IMR-90 (cell line): ENCODE results near the gene ROR2. TPM values are rescaled to one million over a fixed set of nuclear protein-coding genes. Genes with fewer than 3 reads are reported as not detected.

Experiments
- ATAC-seq: fragments of 200-7000 bp; cut with Tn5 transposase; 2 replicates; pipeline ENCODE4 v1.9.1; 2020; ENCODE audit warnings: low read depth, mild to moderate bottlenecking, moderate library complexity
- BruUV-seq: library from RNA; stranded (reverse); fragments of 400-500 nt; replicated peaks from 2 replicates; lab custom pipeline; 2021; lab: Mats Ljungman, UMichigan
- CTCF ChIA-PET: fragments of 300-600 bp; formaldehyde crosslinking; extraction: SDS; loops from one replicate; lab custom pipeline; 2021; ENCODE audit warnings: antibody characterized with exemption; lab: Yijun Ruan, JAX
- POLR2A ChIA-PET: fragments of 300-600 bp; sonication (Branson Sonifier 250); formaldehyde crosslinking; loops from one replicate; lab custom pipeline; 2022; ENCODE audit warnings: antibody characterized with exemption; ENCODE audit not compliant: unreplicated experiment; lab: Charles Lee
- DNase-seq: peaks from one replicate; pipeline ENCODE4 v3.0.0; 2013
- H2AFZ ChIP-seq: replicated peaks from 2 replicates; pipeline ENCODE3; 2013; ENCODE audit warnings: low read length, mild to moderate bottlenecking; ENCODE audit not compliant: poor library complexity
- H2AK5ac ChIP-seq: 2 replicates; pipeline ENCODE4 v1.6.1; 2013; ENCODE audit warnings: low read depth, low read length, inconsistent platforms
- H2AK9ac ChIP-seq: replicated peaks from 2 replicates; pipeline ENCODE3; 2013; ENCODE audit warnings: mild to moderate bottlenecking, low read depth, low read length, moderate library complexity; ENCODE audit not compliant: poor library complexity
- H2BK120ac ChIP-seq: 2 replicates; pipeline ENCODE4 v1.6.1; 2013; ENCODE audit warnings: low read depth, low read length, inconsistent platforms
- H2BK15ac ChIP-seq: 3 replicates; pipeline ENCODE4 v1.6.1; 2013; ENCODE audit warnings: low read depth, low read length, inconsistent platforms
- H2BK20ac ChIP-seq: 2 replicates; pipeline ENCODE4 v1.6.1; 2013; ENCODE audit warnings: low read depth, mild to moderate bottlenecking, inconsistent platforms, low read length, moderate library complexity
- H2BK5ac ChIP-seq: 2 replicates; pipeline ENCODE4 v1.6.1; 2013; ENCODE audit warnings: mild to moderate bottlenecking, low read depth, low read length, inconsistent platforms; ENCODE audit not compliant: poor library complexity, severe bottlenecking
- H3K14ac ChIP-seq: replicated peaks from 2 replicates; pipeline ENCODE4 v1.6.1; 2013; ENCODE audit warnings: low read depth, low read length, inconsistent platforms
- H3K18ac ChIP-seq: 2 replicates; pipeline ENCODE4 v1.6.1; 2013; ENCODE audit warnings: low read depth, low read length, control low read depth
- H3K23ac ChIP-seq: 2 replicates; pipeline ENCODE4 v1.6.1; 2013; ENCODE audit warnings: low read depth, low read length, inconsistent platforms
- H3K27ac ChIP-seq: 2 replicates; pipeline ENCODE4 v1.5.1; 2013; ENCODE audit warnings: mild to moderate bottlenecking, control low read depth, low read length; ENCODE audit not compliant: insufficient read depth
- H3K27me3 ChIP-seq: 2 replicates; pipeline ENCODE4 v1.6.1; 2013; ENCODE audit warnings: low read length; ENCODE audit not compliant: control insufficient read depth, insufficient read depth
- H3K36me3 ChIP-seq: 2 replicates; pipeline ENCODE4 v1.6.1; 2013; ENCODE audit warnings: low read length, mixed read lengths; ENCODE audit not compliant: control insufficient read depth, insufficient read depth
- H3K4ac ChIP-seq: 2 replicates; pipeline ENCODE4 v1.6.1; 2013; ENCODE audit warnings: low read depth, low read length, inconsistent platforms
- H3K4me1 ChIP-seq: 2 replicates; pipeline ENCODE4 v1.6.1; 2013; ENCODE audit warnings: low read length, mixed read lengths; ENCODE audit not compliant: control insufficient read depth, insufficient read depth
- H3K4me2 ChIP-seq: 2 replicates; pipeline ENCODE4 v1.6.1; 2013; ENCODE audit warnings: low read depth, mild to moderate bottlenecking, control low read depth, low read length, moderate library complexity
- H3K4me3 ChIP-seq: 2 replicates; pipeline ENCODE4 v1.5.1; 2013; ENCODE audit warnings: low read depth, mild to moderate bottlenecking, control low read depth, low read length, moderate library complexity; ENCODE audit not compliant: insufficient read depth
- H3K56ac ChIP-seq: 2 replicates; pipeline ENCODE4 v1.6.1; 2013; ENCODE audit warnings: low read length, inconsistent platforms; ENCODE audit not compliant: insufficient read depth; ENCODE audit errors: extremely low read depth
- H3K79me1 ChIP-seq, 2 experiments: 2 replicates each; pipeline ENCODE4 v1.6.1; 2013; ENCODE audit warnings: low read length in 2 of 2, inconsistent platforms in 1 of 2, low read depth in 1 of 2
- H3K9ac ChIP-seq: 2 replicates; pipeline ENCODE4 v1.6.1; 2013; ENCODE audit warnings: low read depth, low read length, control low read depth
- H3K9me1 ChIP-seq: 2 replicates; pipeline ENCODE4 v1.6.1; 2013; ENCODE audit warnings: low read length, inconsistent platforms; ENCODE audit not compliant: insufficient read depth
- H3K9me3 ChIP-seq: 2 replicates; pipeline ENCODE4 v1.6.1; 2013; ENCODE audit warnings: low read length; ENCODE audit not compliant: control insufficient read depth, insufficient read depth
- H4K20me1 ChIP-seq: 2 replicates; pipeline ENCODE4 v1.6.1; 2013; ENCODE audit warnings: low read length, inconsistent platforms; ENCODE audit not compliant: insufficient read depth
- H4K5ac ChIP-seq: 2 replicates; pipeline ENCODE4 v1.6.1; 2013; ENCODE audit warnings: mild to moderate bottlenecking, low read depth, low read length, control low read depth
- H4K8ac ChIP-seq, 2 experiments: 2 replicates each; pipeline ENCODE4 v1.6.1; 2013; ENCODE audit warnings: low read depth in 2 of 2, low read length in 2 of 2, control low read depth in 1 of 2, inconsistent platforms in 1 of 2
- H4K91ac ChIP-seq: 2 replicates; pipeline ENCODE4 v1.6.1; 2013; ENCODE audit warnings: low read depth, low read length, inconsistent platforms; ENCODE audit not compliant: insufficient read depth
- CEBPB ChIP-seq: IDR thresholded peaks from 2 replicates; pipeline ENCODE4 v1.6.1; 2012; ENCODE audit warnings: low read depth, low read length, improper control_type of control experiment
- CHD1 ChIP-seq: IDR thresholded peaks from 2 replicates; pipeline ENCODE4 v1.6.1; 2012; ENCODE audit warnings: low read depth, low read length, improper control_type of control experiment
- FOS ChIP-seq: fragments of 150-350 bp; IDR thresholded peaks from 2 replicates; pipeline ENCODE4 v1.6.1; 2016; ENCODE audit warnings: low read depth, low read length
- MAFK ChIP-seq: IDR thresholded peaks from 2 replicates; pipeline ENCODE4 v1.6.1; 2012; ENCODE audit warnings: low read depth, low read length, improper control_type of control experiment
- MXI1 ChIP-seq: IDR thresholded peaks from 2 replicates; pipeline ENCODE4 v1.6.1; 2012; ENCODE audit warnings: low read depth, mild to moderate bottlenecking, low read length, moderate library complexity, borderline replicate concordance
- NFE2L2 ChIP-seq: fragments of 150-350 bp; IDR thresholded peaks from 2 replicates; pipeline ENCODE4 v1.6.1; 2016; ENCODE audit warnings: low read depth, mild to moderate bottlenecking, low read length
- POLR2A ChIP-seq: IDR thresholded peaks from 2 replicates; pipeline ENCODE4 v1.6.1; 2012; ENCODE audit warnings: mild to moderate bottlenecking, low read depth, low read length
- RAD21 ChIP-seq: IDR thresholded peaks from 2 replicates; pipeline ENCODE4 v1.6.1; 2012; ENCODE audit warnings: low read length, improper control_type of control experiment
- RCOR1 ChIP-seq: IDR thresholded peaks from 2 replicates; pipeline ENCODE4 v1.6.1; 2012; ENCODE audit warnings: mild to moderate bottlenecking, low read length, improper control_type of control experiment; ENCODE audit not compliant: insufficient replicate concordance
- RFX5 ChIP-seq: IDR thresholded peaks from 2 replicates; pipeline ENCODE4 v1.8.0; 2012; ENCODE audit warnings: low read depth, mild to moderate bottlenecking, low read length, moderate library complexity
- WGBS, 2 experiments: methylation state at CpG; one replicate each; pipeline versions ENCODE4 v1.1.5 to v1.1.7; 2013; ENCODE audit warnings: missing lambda C conversion rate in 2 of 2; ENCODE audit not compliant: insufficient read length in 1 of 2; ENCODE audit errors: extremely low coverage in 2 of 2; 5-methylcytosine and 5-hydroxymethylcytosine counted together
- dilution Hi-C: fragments of 300-500 bp; cut with HindIII; formaldehyde crosslinking; loops from one replicate; pipeline ENCODE4 v1.14.3; 2018; ENCODE audit warnings: low sequenced_read_pairs; ENCODE audit not compliant: unreplicated experiment
- in situ Hi-C: fragments of 300-500 bp; cut with MboI; formaldehyde crosslinking; loops from 3 replicates; pipeline ENCODE4 v1.14.3; 2019; ENCODE audit warnings: low sequenced_read_pairs, inconsistent platforms, mixed read lengths
- intact Hi-C: fragments of 100-400 bp; cut with micrococcal nuclease; formaldehyde crosslinking; loops from 2 replicates; pipeline ENCODE4 v1.10.0; 2022
- polyA plus RNA-seq, 3 experiments: library from polyadenylated mRNA; depleted of rRNA; stranded (reverse); fragments of >200 nt; gene quantifications; 2 replicates each; pipeline ENCODE4 v1.2.3, GENCODE V29; 2012; ENCODE audit warnings: low replicate concordance in 1 of 3
- total RNA-seq: library from RNA; depleted of rRNA; stranded (reverse); fragments of >200 nt; gene quantifications from 2 replicates; pipeline ENCODE4 v1.2.3, GENCODE V29; 2012
- TF ChIP-seq, protein P1 (sequence below): conservative IDR thresholded peaks from 2 replicates; pipeline ENCODE4 v1.5.1; 2012; ENCODE audit warnings: mild to moderate bottlenecking, low read depth, low read length, improper control_type of control experiment

Gene ROR2
- total and polyA plus RNA-seq, 2 of the 4 experiments (the other 2 are of a cell fraction), result 2.3 to 4.8 TPM

GRCh38 chr9:91628892-91629291, 321.1 kb downstream of the ROR2 start:
- no peak overlapping the region for H3K4ac ChIP-seq
- H3K4me3 ChIP-seq, result no peak overlapping the region
- ChIA-PET CTCF (no interaction called here), POLR2A (no interaction called here)
- no peak overlapping the region for H3K56ac ChIP-seq
- H2AFZ ChIP-seq, result no peak overlapping the region
- no peaks in the 10 kb centered on the region for H3K9me3 ChIP-seq
- no TSS peak for BruUV-seq
- no peak overlapping the region for H2AK5ac ChIP-seq
- no peak overlapping the region for H3K4me2 ChIP-seq
- no peak overlapping the region for H4K91ac ChIP-seq
- no peaks in the 10 kb centered on the region for H3K4me1 ChIP-seq
- no peak overlapping the region for H2BK15ac ChIP-seq
- no peak overlapping the region for H4K5ac ChIP-seq
- peaks cover 14% of the 10 kb centered on the region for H3K27me3 ChIP-seq
- H3K27ac ChIP-seq, result no peak overlapping the region
- no peak overlapping the region for H3K18ac ChIP-seq
- no peak overlapping the region for H2BK20ac ChIP-seq
- no peak overlapping the region for H3K23ac ChIP-seq
- in situ Hi-C loops, result no loop called here
- dilution Hi-C loops, result no loop called here
- H3K36me3 ChIP-seq, result no peaks in the 10 kb centered on the region
- WGBS, 2 experiments, result no CpG with 5 or more reads among the region's 1 CpG
- no peak for DNase-seq
- no peaks in the 10 kb centered on the region for H3K79me1 ChIP-seq
- H4K8ac ChIP-seq, result no peak overlapping the region
- no peak overlapping the region for H3K14ac ChIP-seq
- H2BK120ac ChIP-seq, result no peak overlapping the region
- TF ChIP-seq POLR2A (no peak), MXI1 (no peak), CEBPB (no peak), NFE2L2 (no peak), CHD1 (no peak), MAFK (no peak), FOS (no peak), RFX5 (no peak), RAD21 (no peak), RCOR1 (no peak)
- TF ChIP-seq, protein P1, sequence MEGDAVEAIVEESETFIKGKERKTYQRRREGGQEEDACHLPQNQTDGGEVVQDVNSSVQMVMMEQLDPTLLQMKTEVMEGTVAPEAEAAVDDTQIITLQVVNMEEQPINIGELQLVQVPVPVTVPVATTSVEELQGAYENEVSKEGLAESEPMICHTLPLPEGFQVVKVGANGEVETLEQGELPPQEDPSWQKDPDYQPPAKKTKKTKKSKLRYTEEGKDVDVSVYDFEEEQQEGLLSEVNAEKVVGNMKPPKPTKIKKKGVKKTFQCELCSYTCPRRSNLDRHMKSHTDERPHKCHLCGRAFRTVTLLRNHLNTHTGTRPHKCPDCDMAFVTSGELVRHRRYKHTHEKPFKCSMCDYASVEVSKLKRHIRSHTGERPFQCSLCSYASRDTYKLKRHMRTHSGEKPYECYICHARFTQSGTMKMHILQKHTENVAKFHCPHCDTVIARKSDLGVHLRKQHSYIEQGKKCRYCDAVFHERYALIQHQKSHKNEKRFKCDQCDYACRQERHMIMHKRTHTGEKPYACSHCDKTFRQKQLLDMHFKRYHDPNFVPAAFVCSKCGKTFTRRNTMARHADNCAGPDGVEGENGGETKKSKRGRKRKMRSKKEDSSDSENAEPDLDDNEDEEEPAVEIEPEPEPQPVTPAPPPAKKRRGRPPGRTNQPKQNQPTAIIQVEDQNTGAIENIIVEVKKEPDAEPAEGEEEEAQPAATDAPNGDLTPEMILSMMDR, result no peak
- no peak for ATAC-seq
- intact Hi-C loops, result loop anchor here (5.0 kb wide), 1 partner anchor 48 kb away; no protein-coding TSS in a partner anchor
- H4K20me1 ChIP-seq, result no peaks in the 10 kb centered on the region
- H2AK9ac ChIP-seq, result no peak overlapping the region
- no peak overlapping the region for H3K9ac ChIP-seq
- no peaks in the 10 kb centered on the region for H3K9me1 ChIP-seq
- H2BK5ac ChIP-seq, result no peak overlapping the region
